Panc1 (cell line): ENCODE data around the gene CMTR2. TPM values are rescaled to one million over a fixed set of nuclear protein-coding genes. Genes with fewer than 3 reads are reported as not detected.

ENCODE experiments used
- ATAC-seq: fragments of 200-7000 bp; cut with Tn5 transposase; 2 replicates; pipeline ENCODE4 v1.9.1; 2020; ENCODE audit warnings: mild to moderate bottlenecking, moderate library complexity
- BruUV-seq: library from RNA; stranded (reverse); fragments of 400-500 nt; replicated peaks from 2 replicates; lab custom pipeline; 2021; lab: Mats Ljungman, UMichigan
- CTCF ChIA-PET: fragments of 300-600 bp; sonication (Branson Sonifier 250); formaldehyde crosslinking; loops from one replicate; lab custom pipeline; 2022; ENCODE audit warnings: antibody characterized with exemption; lab: Charles Lee
- POLR2A ChIA-PET: fragments of 300-600 bp; sonication (Branson Sonifier 250); formaldehyde crosslinking; loops from one replicate; lab custom pipeline; 2022; ENCODE audit warnings: antibody characterized with exemption; lab: Charles Lee
- DNase-seq: peaks from one replicate; pipeline ENCODE4 v3.0.0-alpha.2; 2010; ENCODE audit warnings: low read depth, low spot score
- H3K27ac ChIP-seq: 2 replicates; pipeline ENCODE4 v1.5.1; 2011; ENCODE audit warnings: mild to moderate bottlenecking, low read length, inconsistent platforms
- H3K27me3 ChIP-seq: fragments of 200-500 bp; sonication (Bioruptor generic); 2 replicates; pipeline ENCODE4 v1.6.0; 2014; ENCODE audit warnings: low read length, inconsistent platforms; ENCODE audit not compliant: control insufficient read depth, insufficient read depth
- H3K36me3 ChIP-seq: fragments of 200-500 bp; sonication (Bioruptor generic); 2 replicates; pipeline ENCODE4 v1.5.1; 2014; ENCODE audit warnings: inconsistent platforms, mild to moderate bottlenecking, low read length, moderate library complexity; ENCODE audit not compliant: control insufficient read depth, insufficient read depth
- H3K4me1 ChIP-seq: 2 replicates; pipeline ENCODE4 v1.5.1; 2011; ENCODE audit warnings: inconsistent platforms, mild to moderate bottlenecking, low read length, moderate library complexity; ENCODE audit not compliant: control insufficient read depth, insufficient read depth
- H3K4me3 ChIP-seq, 2 experiments: 2 replicates each; pipeline ENCODE4 v1.5.1; 2011 to 2012; ENCODE audit warnings: low read depth in 2 of 2, low read length in 2 of 2, mild to moderate bottlenecking in 2 of 2, inconsistent platforms in 1 of 2, moderate library complexity in 1 of 2
- H3K9me3 ChIP-seq: fragments of 200-500 bp; sonication (Bioruptor generic); 2 replicates; pipeline ENCODE4 v1.5.1; 2014; ENCODE audit warnings: low read depth, mild to moderate bottlenecking, inconsistent platforms, low read length, moderate library complexity; ENCODE audit not compliant: control insufficient read depth, insufficient read depth
- CTCF ChIP-seq: fragments of 450-650 bp; IDR thresholded peaks from 2 replicates; pipeline ENCODE4 v1.5.1; 2017; ENCODE audit warnings: mild to moderate bottlenecking
- POLR2AphosphoS5 ChIP-seq: IDR thresholded peaks from 2 replicates; pipeline ENCODE4 v1.6.1; 2012; ENCODE audit warnings: mild to moderate bottlenecking, low read depth, low read length, moderate library complexity
- SIN3A ChIP-seq: IDR thresholded peaks from 2 replicates; pipeline ENCODE4 v1.6.1; 2012; ENCODE audit warnings: low read depth, mild to moderate bottlenecking, low read length, moderate library complexity, borderline replicate concordance; ENCODE audit not compliant: insufficient read depth
- TCF7L2 ChIP-seq: IDR thresholded peaks from 2 replicates; pipeline ENCODE4 v1.6.1; 2011; ENCODE audit warnings: mild to moderate bottlenecking, low read depth, low read length, inconsistent platforms
- in situ Hi-C: cut with HindIII; loops from 2 replicates; pipeline ENCODE4 v1.10.0; 2016; ENCODE audit warnings: low sequenced_read_pairs, low pct_unique_long_range_greater_than_20kb
- intact Hi-C: fragments of 100-400 bp; cut with micrococcal nuclease; formaldehyde crosslinking; loops from one replicate; pipeline ENCODE4 v1.10.0; 2022; ENCODE audit not compliant: unreplicated experiment
- total RNA-seq: library from RNA; stranded (reverse); gene quantifications from one replicate; pipeline ENCODE4 v1.2.1, GENCODE V29; 2021; ENCODE audit not compliant: unreplicated experiment
- TF ChIP-seq, protein P1 (sequence below), 2 experiments: IDR thresholded peaks; 2 replicates each; pipeline ENCODE4 v1.6.1; 2011 to 2012; ENCODE audit warnings: low read depth in 2 of 2, control low read depth in 1 of 2, low read length in 1 of 2, mild to moderate bottlenecking in 1 of 2, moderate library complexity in 1 of 2; ENCODE audit not compliant: insufficient read depth in 1 of 2

Gene CMTR2
- total RNA-seq, 1 experiment from 2014 or later, result 12.5 TPM

DNA sequence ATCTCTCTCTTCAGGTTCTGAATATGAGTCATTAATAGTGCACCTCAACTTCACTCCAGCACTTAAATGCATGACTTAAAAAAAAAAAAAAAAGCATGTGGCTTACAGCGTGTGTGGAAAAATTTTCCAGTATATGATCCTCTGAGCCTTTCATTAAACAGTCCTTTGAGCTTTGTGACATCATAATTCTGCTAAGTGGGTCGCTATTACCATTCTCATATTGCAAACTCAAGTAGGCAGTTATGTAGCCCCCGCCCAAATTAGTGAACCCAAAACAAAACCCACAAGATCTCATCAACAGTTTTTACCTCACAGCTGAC is 672 bp downstream of the CMTR2 start:
- CTCF ChIA-PET, result no interaction called here
- ATAC-seq (no peak), DNase-seq (no peak)
- H3K9me3 ChIP-seq, result no peaks in the 10 kb centered on the region
- TF ChIP-seq TCF7L2 (no peak), POLR2AphosphoS5 (no peak), CTCF (no peak), SIN3A (no peak)
- TF ChIP-seq, protein P1, sequence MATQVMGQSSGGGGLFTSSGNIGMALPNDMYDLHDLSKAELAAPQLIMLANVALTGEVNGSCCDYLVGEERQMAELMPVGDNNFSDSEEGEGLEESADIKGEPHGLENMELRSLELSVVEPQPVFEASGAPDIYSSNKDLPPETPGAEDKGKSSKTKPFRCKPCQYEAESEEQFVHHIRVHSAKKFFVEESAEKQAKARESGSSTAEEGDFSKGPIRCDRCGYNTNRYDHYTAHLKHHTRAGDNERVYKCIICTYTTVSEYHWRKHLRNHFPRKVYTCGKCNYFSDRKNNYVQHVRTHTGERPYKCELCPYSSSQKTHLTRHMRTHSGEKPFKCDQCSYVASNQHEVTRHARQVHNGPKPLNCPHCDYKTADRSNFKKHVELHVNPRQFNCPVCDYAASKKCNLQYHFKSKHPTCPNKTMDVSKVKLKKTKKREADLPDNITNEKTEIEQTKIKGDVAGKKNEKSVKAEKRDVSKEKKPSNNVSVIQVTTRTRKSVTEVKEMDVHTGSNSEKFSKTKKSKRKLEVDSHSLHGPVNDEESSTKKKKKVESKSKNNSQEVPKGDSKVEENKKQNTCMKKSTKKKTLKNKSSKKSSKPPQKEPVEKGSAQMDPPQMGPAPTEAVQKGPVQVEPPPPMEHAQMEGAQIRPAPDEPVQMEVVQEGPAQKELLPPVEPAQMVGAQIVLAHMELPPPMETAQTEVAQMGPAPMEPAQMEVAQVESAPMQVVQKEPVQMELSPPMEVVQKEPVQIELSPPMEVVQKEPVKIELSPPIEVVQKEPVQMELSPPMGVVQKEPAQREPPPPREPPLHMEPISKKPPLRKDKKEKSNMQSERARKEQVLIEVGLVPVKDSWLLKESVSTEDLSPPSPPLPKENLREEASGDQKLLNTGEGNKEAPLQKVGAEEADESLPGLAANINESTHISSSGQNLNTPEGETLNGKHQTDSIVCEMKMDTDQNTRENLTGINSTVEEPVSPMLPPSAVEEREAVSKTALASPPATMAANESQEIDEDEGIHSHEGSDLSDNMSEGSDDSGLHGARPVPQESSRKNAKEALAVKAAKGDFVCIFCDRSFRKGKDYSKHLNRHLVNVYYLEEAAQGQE (IDR thresholded peaks at IDR 0.05; ENCODE audit: insufficient read depth in 1 of 2, low read depth in 2 of 2, low read length in 1 of 2), result no peak
- POLR2A ChIA-PET, result no interaction called here
- H3K36me3 ChIP-seq, result no peaks in the 10 kb centered on the region; the same call in 1 of the 2 replicates
- peaks cover 6% of the 10 kb centered on the region; the same call in 1 of the 2 replicates for H3K4me1 ChIP-seq
- peak overlapping the region; percentile 87 for H3K27ac ChIP-seq
- peak overlapping the region; percentile 77 to 84 for H3K4me3 ChIP-seq
- in situ Hi-C loops, result no loop called here
- H3K27me3 ChIP-seq, result no peaks in the 10 kb centered on the region; the same call in 1 of the 2 replicates
- BruUV-seq, result no TSS peak
- intact Hi-C loops, result no loop called here

GRCh38 chr16:71287911-71288310 is 1.3 kb downstream of the CMTR2 start:
- Histone ChIP-seq H3K4me3 (peak overlapping the region; percentile 77 to 84; a peak in 2 of 4 replicates), H3K27me3 (no peaks in the 10 kb centered on the region), H3K4me1 (peaks cover 6% of the 10 kb centered on the region; the same call in 1 of the 2 replicates), H3K27ac (peak overlapping the region; percentile 87; the same call in 1 of the 2 replicates), H3K36me3 (no peaks in the 10 kb centered on the region; the same call in 1 of the 2 replicates), H3K9me3 (no peaks in the 10 kb centered on the region)
- ATAC-seq, result no peak
- no peak for DNase-seq
- BruUV-seq, result no TSS peak
- in situ Hi-C loops, result no loop called here
- intact Hi-C loops, result no loop called here
- TF ChIP-seq, protein P1 (IDR thresholded peaks at IDR 0.05; ENCODE audit: insufficient read depth in 1 of 2, low read depth in 2 of 2, low read length in 1 of 2), result no peak
- TF ChIP-seq TCF7L2, result no peak
- TF ChIP-seq POLR2AphosphoS5, result no peak
- no peak for TF ChIP-seq SIN3A
- no peak for TF ChIP-seq CTCF
- ChIA-PET CTCF (interaction anchor here (0.7 to 0.9 kb wide), 2 partner anchors 24 to 517 kb away, joined by 3 to 4 read pairs; no protein-coding TSS in a partner anchor), POLR2A (no interaction called here)
